Mammary epithelial cell (primary cell): ENCODE results near the gene SMIM45.

ENCODE experiments used
- CTCF ChIP-seq, 2 donors: IDR thresholded peaks in 1 of 2; conservative IDR thresholded peaks in 1 of 2; 2 replicates each; pipeline ENCODE4 v1.5.1; 2011 to 2012; ENCODE audit warnings: inconsistent platforms in 2 of 2, low read length in 2 of 2, mild to moderate bottlenecking in 2 of 2, control low read depth in 1 of 2, low read depth in 1 of 2; ENCODE audit not compliant: insufficient read depth in 1 of 2; ENCODE audit errors: extremely low read depth in 1 of 2
- EZH2 ChIP-seq: IDR thresholded peaks from 2 replicates; pipeline ENCODE4 v1.6.1; 2012; ENCODE audit warnings: low read length, inconsistent platforms, borderline replicate concordance

- TF ChIP-seq CTCF (conservative IDR thresholded peaks at IDR 0.05 in 1 of 2, IDR thresholded peaks at IDR 0.05 in 1 of 2; ENCODE audit: extremely low read depth in 1 of 2, insufficient read depth in 1 of 2, low read depth in 1 of 2, low read length in 2 of 2), result no peak
- no peak for TF ChIP-seq EZH2
These were observed 29.6 kb upstream of the SMIM45 start for GRCh38 chr22:41922328-41922727.
